GM19468 (cell line): ENCODE results near the gene SNX10.
"Not testable (repeated sequence)": the region's sequence is repeated elsewhere in the genome, so short reads cannot be mapped to it uniquely, and the experiment has no call there.

Experiments
- ATAC-seq: cut with Tn5 transposase; IDR thresholded peaks from one replicate; pipeline ENCODE4 v1.9.1; 2021; ENCODE audit warnings: mild to moderate bottlenecking, moderate library complexity, moderate number of reproducible peaks; ENCODE audit not compliant: unreplicated experiment; ENCODE audit errors: extremely low read depth

Gene SNX10

GRCh38 chr7:26291699-26292538 is at the start of gene SNX10:
TSS of gene SNX10 (plus strand) at chr7:26291862. CDS start at chr7:26346443, 54,581 bp downstream.
- ATAC-seq, result peak; percentile 49

GRCh38 chr7:26245150-26245549 is 46.5 kb upstream of the SNX10 start:
- ATAC-seq, result no peak

GRCh38 chr7:26250239-26250638 is 41.4 kb upstream of the SNX10 start:
- ATAC-seq, result no peak

GRCh38 chr7:26261866-26262265 is 29.8 kb upstream of the SNX10 start:
- ATAC-seq, result not testable (repeated sequence)

- ATAC-seq, result no peak
These were observed 26.6 kb upstream of the SNX10 start for GRCh38 chr7:26265065-26265464.

- no peak for ATAC-seq
These were observed 26.1 kb upstream of the SNX10 start for GRCh38 chr7:26265499-26266075.

GRCh38 chr7:26267601-26268166 is 24.0 kb upstream of the SNX10 start:
- ATAC-seq, result no peak

- no peak for ATAC-seq
These were observed 16.4 kb upstream of the SNX10 start for GRCh38 chr7:26275213-26275612.

GRCh38 chr7:26278770-26279169 is 12.9 kb upstream of the SNX10 start:
- ATAC-seq, result no peak

GRCh38 chr7:26279405-26279804 is 12.3 kb upstream of the SNX10 start:
- ATAC-seq, result no peak

- no peak for ATAC-seq
These were observed 11.6 kb upstream of the SNX10 start for GRCh38 chr7:26280097-26280496.

- no peak for ATAC-seq
These were observed 10.9 kb upstream of the SNX10 start for GRCh38 chr7:26280723-26281122.

GRCh38 chr7:26284477-26284876 is 7.2 kb upstream of the SNX10 start:
- ATAC-seq, result no peak

- ATAC-seq, result no peak
These were observed 6.5 kb upstream of the SNX10 start for GRCh38 chr7:26284995-26285632.

GRCh38 chr7:26286157-26286556 is 5.5 kb upstream of the SNX10 start:
- ATAC-seq, result no peak

- ATAC-seq, result not testable (repeated sequence)
These were observed 3.5 kb upstream of the SNX10 start for GRCh38 chr7:26288126-26288525.

GRCh38 chr7:26291251-26291650 is 411 bp upstream of the SNX10 start:
- ATAC-seq, result no peak

- ATAC-seq, result no peak
These were observed 1.3 kb downstream of the SNX10 start for GRCh38 chr7:26292768-26293560.

- peak; percentile 48 for ATAC-seq
These were observed 2.1 kb downstream of the SNX10 start for GRCh38 chr7:26293569-26294308.
